Uterus (tissue), 4 donors: Measurements from ENCODE around the gene MYH3. TPM values are rescaled to one million over a fixed set of nuclear protein-coding genes. Genes with fewer than 3 reads are reported as not detected.

ENCODE experiments used
- DNase-seq, 2 donors: peaks; one replicate each; pipeline ENCODE4 v3.0.0-alpha.2; 2019 to 2020
- H3K27ac ChIP-seq, 2 donors: fragments of 200-600 bp; sonication (generic); 1 replicate in 1 of 2; 2 replicates in 1 of 2; pipeline ENCODE4 v1.5.1; 2016 to 2018
- H3K27me3 ChIP-seq, 2 donors: fragments of 200-600 bp; sonication (generic); one replicate each; pipeline ENCODE4 v1.5.1; 2018 to 2019; ENCODE audit warnings: control low read depth in 1 of 2
- H3K36me3 ChIP-seq, 2 donors: fragments of 200-600 bp; sonication (generic); one replicate each; pipeline ENCODE4 v1.5.1; 2019; ENCODE audit warnings: control low read depth in 1 of 2
- H3K4me1 ChIP-seq, 2 donors: fragments of 200-600 bp; sonication (generic); one replicate each; pipeline ENCODE4 v1.5.1; 2018 to 2019; ENCODE audit warnings: control low read depth in 1 of 2
- H3K4me3 ChIP-seq, 2 donors: fragments of 200-600 bp; sonication (generic); 1 replicate in 1 of 2; 2 replicates in 1 of 2; pipeline ENCODE4 v1.5.1; 2018 to 2019; ENCODE audit warnings: mild to moderate bottlenecking in 1 of 2
- H3K9me3 ChIP-seq, 2 donors: fragments of 200-600 bp; sonication (generic); one replicate each; pipeline ENCODE4 v1.5.1; 2019; ENCODE audit warnings: control low read depth in 1 of 2
- CTCF ChIP-seq, 4 experiments: fragments of 200-600 bp in 2 of 4; fragments of 450-650 bp in 2 of 4; sonication (generic) in 2 of 4; IDR thresholded peaks; one replicate each; pipeline ENCODE4 v1.5.1; 2016 to 2019; ENCODE audit warnings: antibody characterized with exemption in 4 of 4, mild to moderate bottlenecking in 2 of 4, moderate library complexity in 1 of 4
- POLR2A ChIP-seq, 2 donors: fragments of 450-650 bp; IDR thresholded peaks; one replicate each; pipeline ENCODE4 v1.6.1; 2016; ENCODE audit warnings: antibody characterized with exemption in 2 of 2, mild to moderate bottlenecking in 1 of 2, moderate library complexity in 1 of 2
- intact Hi-C: fragments of 100-400 bp; cut with DNase I; formaldehyde crosslinking; loops from one replicate; pipeline ENCODE4 v1.15.1; 2023; ENCODE audit warnings: low total_unique reads
- total RNA-seq, 4 donors: library from RNA; depleted of rRNA in 3 of 4; stranded (reverse); fragments of >200 nt in 3 of 4; gene quantifications; one replicate each; pipeline versions ENCODE4 v1.1.0 to v1.2.4, GENCODE V29; 2014 to 2023
- donor health status: DM: yes; HTN: yes; CAD: no.

MYH3 gene
- total RNA-seq, 4 donors from 2014 or later, result under 0.01 to 11.9 (median 3.1) TPM

DNA sequence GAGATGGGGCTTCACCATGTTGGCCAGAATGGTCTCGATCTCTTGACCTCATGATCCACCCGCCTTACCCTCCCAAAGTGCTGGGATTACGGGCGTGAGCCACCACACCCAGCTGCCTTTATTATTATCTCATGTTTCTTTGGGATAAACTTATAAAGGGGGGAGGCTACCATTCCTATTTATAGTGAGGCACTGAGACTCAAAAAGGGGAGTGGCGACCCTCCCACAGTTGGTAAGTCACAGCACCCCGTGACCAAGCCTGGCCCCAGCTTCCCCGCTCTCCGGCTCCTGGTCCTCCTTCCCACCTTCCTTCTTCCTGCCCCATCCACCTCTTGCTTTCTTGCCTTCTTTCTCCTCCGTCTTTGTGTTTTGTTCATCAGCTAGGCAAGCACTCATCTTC is 5.2 kb downstream of the MYH3 start:
- intact Hi-C loops, result no loop called here

DNA sequence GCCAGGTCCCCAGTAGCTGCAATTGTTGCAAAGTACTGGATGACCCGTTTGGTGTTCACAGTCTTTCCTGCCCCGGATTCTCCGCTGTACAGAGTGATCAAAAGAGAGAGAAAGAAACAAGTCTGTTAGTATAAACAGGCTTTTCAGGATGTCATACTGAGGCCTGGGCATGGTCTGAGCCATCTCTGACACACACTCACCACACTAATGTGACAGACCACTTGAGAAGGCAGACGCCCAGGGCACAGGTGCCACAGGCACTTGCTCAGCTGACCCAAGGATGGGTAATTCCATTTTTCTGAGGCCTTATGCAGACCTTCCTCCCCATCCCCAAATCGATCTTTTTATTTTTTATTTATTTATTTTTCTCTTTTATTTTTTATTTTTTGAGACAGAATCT is 7.5 kb downstream of the MYH3 start:
- Histone ChIP-seq H3K4me3 (no peak overlapping the region), H3K27ac (no peak overlapping the region), H3K9me3 (no peaks in the 10 kb centered on the region), H3K36me3 (no peaks in the 10 kb centered on the region), H3K4me1 (no peaks in the 10 kb centered on the region), H3K27me3 (no peaks in the 10 kb centered on the region)
- TF ChIP-seq POLR2A (IDR thresholded peaks at IDR 0.05) (no peak), CTCF (IDR thresholded peaks at IDR 0.05) (no peak)
- no peak for DNase-seq
- intact Hi-C loops, result loop anchor here (5.0 kb wide), 1 partner anchor 193 kb away; no protein-coding TSS in a partner anchor

More for the DNA sequence above, 5.2 kb downstream of the MYH3 start:
- Histone ChIP-seq H3K9me3 (no peaks in the 10 kb centered on the region), H3K27ac (no peak overlapping the region), H3K36me3 (no peaks in the 10 kb centered on the region), H3K27me3 (no peaks in the 10 kb centered on the region), H3K4me1 (no peaks in the 10 kb centered on the region), H3K4me3 (no peak overlapping the region)
- TF ChIP-seq POLR2A (IDR thresholded peaks at IDR 0.05) (no peak), CTCF (IDR thresholded peaks at IDR 0.05) (no peak)
- DNase-seq, result no peak

GRCh38 chr17:10648956-10649355 is 8.2 kb downstream of the MYH3 start:
- no peak for DNase-seq
- no peak overlapping the region for H3K27ac ChIP-seq
- H3K9me3 ChIP-seq, result no peaks in the 10 kb centered on the region
- H3K36me3 ChIP-seq, result no peaks in the 10 kb centered on the region
- no peak overlapping the region for H3K4me3 ChIP-seq
- intact Hi-C loops, result loop anchor here (5.0 kb wide), 1 partner anchor 193 kb away; no protein-coding TSS in a partner anchor
- H3K4me1 ChIP-seq, result no peaks in the 10 kb centered on the region
- H3K27me3 ChIP-seq, result no peaks in the 10 kb centered on the region
- no peak for TF ChIP-seq CTCF (IDR thresholded peaks at IDR 0.05)
- no peak for TF ChIP-seq POLR2A (IDR thresholded peaks at IDR 0.05)

DNA sequence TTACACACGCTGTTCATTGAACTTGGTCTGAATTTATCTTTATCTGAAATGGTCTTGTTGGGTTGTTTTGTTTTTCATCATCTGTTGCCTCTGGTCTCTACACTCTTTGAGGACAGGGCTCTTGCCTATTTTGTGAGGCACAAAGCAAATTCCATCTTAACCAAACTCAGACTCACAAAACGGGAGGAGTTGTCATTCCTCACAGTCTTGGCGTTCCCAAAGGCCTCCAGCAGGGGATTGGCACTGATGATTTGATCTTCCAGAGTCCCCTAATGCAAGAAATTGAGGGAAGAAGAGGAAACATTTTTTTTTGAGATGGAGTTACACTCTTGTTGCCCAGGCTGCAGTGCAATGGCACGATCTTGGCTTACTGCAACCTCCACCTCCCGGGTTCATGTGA is 8.7 kb downstream of the MYH3 start:
- intact Hi-C loops, result loop anchor here (5.0 kb wide), 1 partner anchor 194 kb away; no protein-coding TSS in a partner anchor
- TF ChIP-seq CTCF (IDR thresholded peaks at IDR 0.05) (no peak), POLR2A (IDR thresholded peaks at IDR 0.05) (no peak)
- Histone ChIP-seq H3K27ac (no peak overlapping the region), H3K36me3 (no peaks in the 10 kb centered on the region), H3K4me1 (no peaks in the 10 kb centered on the region), H3K4me3 (no peak overlapping the region), H3K9me3 (no peaks in the 10 kb centered on the region), H3K27me3 (no peaks in the 10 kb centered on the region)
- no peak for DNase-seq

DNA sequence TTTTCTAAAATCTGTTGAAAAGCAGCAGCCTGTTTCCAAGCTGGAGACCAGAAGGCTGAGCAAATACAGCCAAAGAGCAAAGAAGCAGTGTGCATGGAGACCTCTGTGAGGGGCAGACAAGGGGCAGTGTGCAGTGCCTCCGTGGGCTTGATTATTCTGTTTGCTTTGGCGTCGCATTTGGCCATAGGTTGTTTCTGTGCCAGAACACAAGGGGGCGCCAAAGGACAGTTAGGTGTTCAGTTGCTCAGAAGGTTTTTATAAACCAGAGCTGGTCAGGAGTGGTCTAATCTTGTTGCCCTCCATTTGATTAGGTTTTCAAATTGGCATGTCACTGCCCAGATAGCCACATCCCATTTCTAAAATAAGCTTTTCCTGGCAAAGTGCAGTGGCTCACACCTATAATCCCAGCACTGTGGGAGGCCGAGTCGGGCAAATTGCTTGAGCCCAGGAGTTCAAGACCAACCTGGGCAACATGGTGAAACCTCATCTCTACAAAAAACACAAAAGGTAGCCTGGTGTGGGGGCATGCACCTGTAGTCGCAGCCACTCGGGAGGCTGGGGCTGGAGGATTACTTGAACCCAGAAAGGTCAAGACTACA is 10.6 kb downstream of the MYH3 start:
- peak; percentile 63 to 74 for DNase-seq
- Histone ChIP-seq H3K4me3 (no peak overlapping the region), H3K27me3 (no peaks in the 10 kb centered on the region), H3K9me3 (no peaks in the 10 kb centered on the region), H3K4me1 (no peaks in the 10 kb centered on the region), H3K27ac (no peak overlapping the region), H3K36me3 (no peaks in the 10 kb centered on the region)
- TF ChIP-seq POLR2A (IDR thresholded peaks at IDR 0.05) (no peak), CTCF (IDR thresholded peaks at IDR 0.05) (peak; percentile 70 to 79 (median 74))
- intact Hi-C loops, result loop anchor here (5.0 kb wide), 1 partner anchor 196 kb away; no protein-coding TSS in a partner anchor
